GM10248 (cell line): ENCODE results near the gene SLC16A12.
A peak's percentile ranks its signal among the peaks of the same experiment; 100 is the strongest.

Experiments used
- CTCF ChIA-PET: fragments of 300-600 bp; sonication (Branson Sonifier 250); formaldehyde crosslinking; extraction: SDS; loops from one replicate; lab custom pipeline; 2021; ENCODE audit warnings: antibody characterized with exemption; lab: Yijun Ruan, JAX
- POLR2A ChIA-PET: fragments of 350-650 bp; sonication (Branson Sonifier 250); formaldehyde crosslinking; extraction: SDS; loops from one replicate; lab custom pipeline; 2020; ENCODE audit warnings: antibody characterized with exemption; lab: Yijun Ruan, JAX
- DNase-seq: peaks from one replicate; pipeline ENCODE4 v3.0.0; 2012; ENCODE audit errors: extremely low spot score
- CTCF ChIP-seq: IDR thresholded peaks from 2 replicates; pipeline ENCODE4 v1.5.1; 2012; ENCODE audit warnings: mild to moderate bottlenecking, low read depth; ENCODE audit errors: extremely low read depth, missing control alignments, control extremely low read depth

The SLC16A12 gene

GRCh38 chr10:89478739-89479654 is 56.4 kb downstream of the SLC16A12 start:
- POLR2A ChIA-PET: no interaction called here
- CTCF ChIA-PET: interaction anchor here (1.6 kb wide), 1 partner anchor 16 kb away, joined by 5 read pairs; no protein-coding TSS in a partner anchor
- no peak for DNase-seq
- no peak for TF ChIP-seq CTCF

GRCh38 chr10:89478085-89478738 is 57.2 kb downstream of the SLC16A12 start:
- POLR2A ChIA-PET: no interaction called here
- CTCF ChIA-PET: interaction anchor here (1.6 kb wide), 1 partner anchor 15 kb away, joined by 5 read pairs; no protein-coding TSS in a partner anchor
- no peak for TF ChIP-seq CTCF
- peak; percentile 26 for DNase-seq

- POLR2A ChIA-PET: no interaction called here
- no peak for TF ChIP-seq CTCF
- CTCF ChIA-PET: no interaction called here
- no peak for DNase-seq
Measured at GRCh38 chr10:89476150-89476549, 59.2 kb downstream of the SLC16A12 start.

- CTCF ChIA-PET: no interaction called here
- POLR2A ChIA-PET: no interaction called here
- DNase-seq: no peak
- TF ChIP-seq CTCF: no peak
Measured at GRCh38 chr10:89475591-89475998, 59.8 kb downstream of the SLC16A12 start.

GRCh38 chr10:89475125-89475524 is 60.3 kb downstream of the SLC16A12 start:
- no peak for DNase-seq
- POLR2A ChIA-PET: no interaction called here
- CTCF ChIA-PET: no interaction called here

More at GRCh38 chr10:89475125-89475524, 60.3 kb downstream of the SLC16A12 start:
- no peak for TF ChIP-seq CTCF
